Esophagus (tissue), 2 donors: ENCODE data around the gene NPEPL1. TPM values are rescaled to one million over a fixed set of nuclear protein-coding genes. Genes with fewer than 3 reads are reported as not detected.

Source experiments
- H3K27ac ChIP-seq, 2 donors: one replicate each; pipeline ENCODE4 v1.5.1; 2013; ENCODE audit warnings: low read depth in 2 of 2, mild to moderate bottlenecking in 2 of 2, inconsistent platforms in 1 of 2, low read length in 1 of 2, moderate library complexity in 1 of 2
- H3K27me3 ChIP-seq, 2 donors: one replicate each; pipeline ENCODE4 v1.6.1; 2013; ENCODE audit warnings: low read length in 2 of 2, control low read depth in 1 of 2, mild to moderate bottlenecking in 1 of 2; ENCODE audit not compliant: insufficient read depth in 2 of 2, control insufficient read depth in 1 of 2
- H3K36me3 ChIP-seq, 2 donors: one replicate each; pipeline ENCODE4 v1.6.1; 2013; ENCODE audit warnings: low read length in 1 of 2; ENCODE audit not compliant: control insufficient read depth in 2 of 2, insufficient read depth in 2 of 2
- H3K4me1 ChIP-seq, 2 donors: one replicate each; pipeline ENCODE4 v1.6.1; 2013; ENCODE audit warnings: low read length in 1 of 2; ENCODE audit not compliant: control insufficient read depth in 2 of 2, insufficient read depth in 2 of 2
- H3K4me3 ChIP-seq, 2 donors: one replicate each; pipeline ENCODE4 v1.5.1; 2013; ENCODE audit warnings: low read length in 2 of 2, mild to moderate bottlenecking in 2 of 2, low read depth in 1 of 2, moderate library complexity in 1 of 2
- H3K9me3 ChIP-seq, 2 donors: one replicate each; pipeline ENCODE4 v1.6.1; 2013; ENCODE audit warnings: mild to moderate bottlenecking in 2 of 2, low read depth in 1 of 2, low read length in 1 of 2, moderate library complexity in 1 of 2; ENCODE audit not compliant: control insufficient read depth in 2 of 2, insufficient read depth in 1 of 2
- WGBS, 2 donors: extraction: QIAGEN DNeasy Blood & Tissue Kit; methylation state at CpG; one replicate each; pipeline ENCODE4 v1.1.7; 2013; 5-methylcytosine and 5-hydroxymethylcytosine counted together
- polyA plus RNA-seq, 2 donors: library from polyadenylated mRNA; stranded (reverse); fragments of 200-250 nt; gene quantifications; one replicate each; pipeline ENCODE4 v1.2.3, GENCODE V29; 2013
- donor health status: healthy with polysubstance abuse.
- donor health status: Bipolar disorder and iron deficiency.

NPEPL1 gene
- polyA plus RNA-seq, 2 donors: 33.2 to 42.7 TPM

DNA sequence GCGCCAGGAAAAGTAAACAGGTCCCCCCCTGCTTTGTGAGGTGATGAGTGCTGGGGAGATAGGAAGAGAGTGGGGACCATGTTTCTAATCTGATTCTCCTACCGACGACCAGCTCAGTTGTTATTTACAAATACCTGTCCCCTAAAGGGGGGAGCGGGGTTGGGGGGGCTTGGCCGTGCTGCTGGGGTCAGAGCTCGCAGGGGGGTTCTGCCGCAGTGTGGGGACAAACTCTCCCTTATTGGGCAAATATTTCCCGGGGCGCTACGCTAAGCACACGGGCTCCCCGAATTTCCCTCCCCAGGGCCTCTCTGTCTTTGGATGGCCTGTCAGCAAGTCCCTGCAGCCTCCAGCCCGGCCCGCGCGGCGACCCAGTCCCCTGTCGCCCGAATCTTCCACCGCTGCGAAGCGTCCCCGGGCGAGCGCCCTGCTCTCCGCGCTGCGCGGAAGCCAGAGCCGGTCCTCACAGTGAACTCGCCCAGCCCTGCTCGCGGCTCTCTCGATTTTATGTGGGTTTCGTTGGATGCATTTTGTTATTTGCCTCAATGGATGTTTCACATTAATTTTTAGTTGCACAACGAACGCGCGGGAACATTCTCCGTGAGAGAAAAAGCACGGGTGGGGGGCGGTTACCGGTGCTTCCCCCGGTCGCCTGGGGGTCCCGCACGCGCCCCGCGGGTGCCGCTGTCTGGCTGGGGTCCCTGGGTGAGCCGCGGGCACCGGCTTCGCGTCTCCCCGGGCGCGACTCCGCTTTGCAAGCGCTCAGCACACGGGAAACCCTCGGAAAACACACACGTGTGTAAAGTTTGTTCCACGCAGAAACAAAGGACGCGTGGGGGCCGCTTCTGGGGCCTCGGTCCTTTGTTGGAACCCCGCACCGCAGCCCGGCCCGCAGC lies 43.1 kb upstream of the NPEPL1 start:
- peak overlapping the region; percentile 49 to 91 for H3K4me3 ChIP-seq
- peak overlapping the region; percentile 92 to 99 for H3K27ac ChIP-seq
- no peaks in the 10 kb centered on the region for H3K9me3 ChIP-seq
- H3K36me3 ChIP-seq: no peaks in the 10 kb centered on the region
- no peaks in the 10 kb centered on the region for H3K27me3 ChIP-seq
- H3K4me1 ChIP-seq: peaks cover 0 to 7% of the 10 kb centered on the region in 2 donors
- 12 to 20% methylated on average over 73 of the region's 73 CpGs for WGBS, 2 donors

DNA sequence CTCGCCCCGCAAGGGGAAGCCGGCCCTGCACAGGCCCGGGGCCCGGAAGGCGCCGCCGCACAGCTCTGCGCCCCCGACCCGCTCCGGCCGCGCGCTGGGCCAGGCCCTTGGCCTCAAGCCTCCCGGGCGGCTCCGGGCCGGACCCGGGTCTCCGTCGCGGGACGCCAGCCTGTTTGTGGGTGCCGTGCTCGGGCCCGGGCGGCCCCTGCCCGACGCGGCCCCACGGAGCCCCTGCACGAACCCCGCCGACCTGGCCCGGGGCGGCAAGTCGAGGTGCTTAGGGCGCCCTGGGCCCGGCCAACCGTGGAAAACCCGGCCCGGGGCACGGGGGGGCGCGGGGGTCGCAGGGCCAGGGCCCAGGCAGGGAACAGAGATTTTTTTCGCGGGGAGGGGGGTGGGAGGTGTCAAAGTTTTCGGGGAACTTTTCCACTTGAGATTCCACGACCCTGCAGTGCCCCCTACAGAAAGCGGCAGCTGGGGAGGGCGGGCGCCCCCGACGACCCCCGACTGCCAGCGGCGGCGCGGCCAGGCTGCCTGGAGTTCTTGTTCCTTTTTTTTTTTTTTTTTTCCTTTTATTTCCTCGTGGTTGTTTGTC lies 42.3 kb upstream of the NPEPL1 start:
- H3K36me3 ChIP-seq: no peaks in the 10 kb centered on the region
- no peaks in the 10 kb centered on the region for H3K27me3 ChIP-seq
- H3K4me3 ChIP-seq: peak overlapping the region; percentile 49 to 91
- H3K9me3 ChIP-seq: no peaks in the 10 kb centered on the region
- peaks cover 0 to 6% of the 10 kb centered on the region in 2 donors for H3K4me1 ChIP-seq
- 1% methylated on average over 49 to 62 of the region's 62 CpGs for WGBS, 2 donors
- H3K27ac ChIP-seq: peak overlapping the region; percentile 92 to 99

DNA sequence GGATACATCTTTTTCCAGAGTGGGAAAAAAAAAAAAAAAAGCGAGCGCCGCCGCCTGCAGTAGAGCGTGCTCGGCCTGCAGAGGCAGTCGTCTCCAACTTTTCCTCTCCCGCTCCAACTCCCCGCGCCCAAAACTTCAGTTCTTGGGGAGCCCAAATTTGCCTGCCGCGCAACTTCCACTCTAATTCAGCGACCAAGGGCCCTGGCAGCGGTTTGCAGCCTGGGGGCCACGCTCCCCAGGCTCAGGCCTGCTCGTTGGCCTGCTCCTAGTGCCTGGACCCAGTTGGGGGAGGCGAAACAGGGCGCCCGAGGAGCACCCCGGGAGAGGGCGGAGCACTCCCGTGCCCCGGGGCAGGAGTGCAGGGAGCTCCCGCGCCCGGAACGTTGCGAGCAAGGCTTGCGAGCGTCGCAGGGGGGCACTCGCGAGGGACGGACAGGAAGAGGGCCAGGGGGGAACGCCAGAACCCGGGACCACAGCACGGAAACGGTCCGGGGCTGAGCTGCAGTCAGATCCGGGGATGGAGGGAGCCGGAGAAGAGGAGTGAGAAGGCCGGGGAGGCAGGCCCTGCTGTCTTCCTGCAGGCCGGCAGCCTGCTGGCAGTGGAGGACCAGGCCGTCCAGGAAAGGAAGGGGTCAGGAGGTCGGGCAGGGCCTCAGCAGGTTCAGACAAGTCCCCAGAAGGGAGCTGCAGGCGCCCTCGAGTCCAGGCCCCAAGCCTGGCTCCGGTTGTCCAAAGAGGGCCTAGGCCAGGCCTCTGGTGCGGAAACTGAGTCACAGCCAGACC lies 41.6 kb upstream of the NPEPL1 start, which contains the start of gene STX16:
STX16 (plus strand) TSS at position 508 of the 783 bp plus-strand sequence. CDS start 724 bp downstream, outside the sequence.
- H3K27ac ChIP-seq: peak within 1 kb of the TSS; percentile 92 to 99
- peak within 1 kb of the TSS; percentile 84 to 91 for H3K4me3 ChIP-seq
- H3K36me3 ChIP-seq: no peaks in the 10 kb centered on the region
- H3K4me1 ChIP-seq: peaks cover 0 to 1% of the 10 kb centered on the region in 2 donors
- H3K27me3 ChIP-seq: no peaks in the 10 kb centered on the region
- H3K9me3 ChIP-seq: no peaks in the 10 kb centered on the region
- 0% methylated on average over 49 of the region's 49 CpGs for WGBS, 2 donors

DNA sequence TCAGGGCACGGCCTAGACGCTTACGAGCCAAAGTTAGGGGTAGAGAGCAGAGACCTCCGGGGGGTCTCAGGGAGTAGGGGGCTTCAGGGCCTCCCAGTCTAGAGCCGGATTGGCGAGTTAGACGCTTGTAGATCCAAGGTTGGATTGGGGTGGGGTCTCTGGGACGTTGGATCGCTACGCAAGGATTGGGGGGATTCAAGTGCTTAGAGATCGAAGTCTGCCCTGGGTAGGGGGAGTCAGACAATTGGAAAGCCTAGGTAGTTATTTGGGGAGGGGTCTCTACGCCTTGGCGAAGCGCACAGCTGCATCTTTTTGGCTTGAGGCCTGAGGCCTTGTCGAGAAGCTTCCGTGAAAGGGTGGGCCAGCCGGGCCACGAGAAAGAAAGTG lies 41.0 kb upstream of the NPEPL1 start:
- WGBS, 2 donors: 0% methylated on average over 18 of the region's 18 CpGs

DNA sequence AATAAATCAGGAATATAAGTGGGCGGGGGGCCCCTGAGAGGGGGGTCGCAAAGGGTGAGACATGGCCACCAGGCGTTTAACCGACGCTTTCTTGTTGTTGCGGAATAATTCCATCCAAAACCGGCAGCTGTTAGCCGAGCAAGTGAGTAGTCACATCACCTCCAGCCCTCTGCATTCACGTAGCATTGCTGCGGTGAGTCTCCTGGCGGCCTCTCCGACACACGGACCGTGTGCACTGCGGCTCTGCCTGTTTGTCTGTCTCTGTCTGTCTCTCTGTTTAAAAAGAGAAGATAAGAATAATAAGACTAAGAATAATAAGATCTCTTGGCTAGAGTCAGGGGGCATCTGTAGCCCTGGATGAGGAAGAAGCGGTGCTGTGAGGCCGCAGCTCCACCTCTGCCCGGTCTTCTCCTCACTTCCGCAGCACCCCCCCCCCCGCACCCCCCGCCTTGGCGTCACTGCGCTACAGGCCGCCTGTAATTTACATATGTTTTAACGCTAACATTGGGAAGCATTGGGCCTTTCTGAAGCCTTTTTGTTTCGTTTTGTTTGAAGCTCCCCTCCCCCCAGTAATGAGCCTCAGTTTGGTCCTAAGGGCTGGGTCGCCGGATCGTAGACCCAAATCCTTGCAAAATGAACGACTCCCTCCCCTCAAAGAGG lies 40.5 kb upstream of the NPEPL1 start:
- 0 to 1% methylated on average over 29 to 30 of the region's 30 CpGs for WGBS, 2 donors

More for the DNA sequence above, 41.0 kb upstream of the NPEPL1 start:
- H3K27ac ChIP-seq: peak overlapping the region; percentile 92 to 99
- no peaks in the 10 kb centered on the region for H3K9me3 ChIP-seq
- peak overlapping the region; percentile 84 to 91 for H3K4me3 ChIP-seq
- no peaks in the 10 kb centered on the region for H3K4me1 ChIP-seq
- H3K27me3 ChIP-seq: no peaks in the 10 kb centered on the region
- H3K36me3 ChIP-seq: no peaks in the 10 kb centered on the region

DNA sequence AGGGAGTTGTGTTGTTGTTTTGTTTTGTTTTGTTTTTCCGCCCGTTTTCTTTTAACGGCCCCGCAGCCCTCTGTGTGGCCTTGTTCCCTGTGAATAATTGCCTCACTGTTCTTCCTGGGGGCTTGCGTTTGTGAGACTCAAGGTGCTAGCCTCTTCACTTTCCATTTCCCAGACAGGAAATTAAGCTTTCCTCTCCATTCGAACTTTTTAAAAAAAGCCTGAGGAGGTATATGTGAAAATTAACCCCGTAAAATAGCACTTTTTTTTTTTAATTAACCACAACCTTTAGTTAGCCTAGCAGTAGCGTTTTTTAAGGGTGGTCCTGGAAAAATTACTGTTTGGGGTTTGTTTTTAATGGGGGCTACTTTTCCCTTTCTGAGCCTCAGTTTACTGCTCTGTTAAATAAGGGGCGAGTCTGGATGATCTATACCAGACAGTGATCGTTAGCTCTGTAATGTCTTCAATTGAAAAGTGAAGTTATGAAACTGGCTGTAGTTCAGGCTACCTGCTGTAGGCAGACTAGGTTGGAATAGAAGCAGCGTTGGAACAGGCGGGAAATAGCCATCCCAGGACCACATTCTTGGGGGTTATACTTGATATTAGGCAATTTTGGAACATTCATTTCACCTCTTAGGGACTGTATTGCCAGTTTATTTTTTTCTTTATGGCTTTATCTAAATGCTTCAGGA lies 39.9 kb upstream of the NPEPL1 start:
- Histone ChIP-seq H3K4me1 (no peaks in the 10 kb centered on the region), H3K27me3 (no peaks in the 10 kb centered on the region), H3K27ac (peak overlapping the region; percentile 92 to 99), H3K36me3 (no peaks in the 10 kb centered on the region), H3K4me3 (peak overlapping the region; percentile 84 to 91), H3K9me3 (no peaks in the 10 kb centered on the region)
- 5 to 8% methylated on average over 12 of the region's 12 CpGs for WGBS, 2 donors

More for the DNA sequence above, 40.5 kb upstream of the NPEPL1 start:
- Histone ChIP-seq H3K27ac (peak overlapping the region; percentile 92 to 99), H3K27me3 (no peaks in the 10 kb centered on the region), H3K36me3 (no peaks in the 10 kb centered on the region), H3K9me3 (no peaks in the 10 kb centered on the region), H3K4me1 (no peaks in the 10 kb centered on the region), H3K4me3 (peak overlapping the region; percentile 84 to 91)

DNA sequence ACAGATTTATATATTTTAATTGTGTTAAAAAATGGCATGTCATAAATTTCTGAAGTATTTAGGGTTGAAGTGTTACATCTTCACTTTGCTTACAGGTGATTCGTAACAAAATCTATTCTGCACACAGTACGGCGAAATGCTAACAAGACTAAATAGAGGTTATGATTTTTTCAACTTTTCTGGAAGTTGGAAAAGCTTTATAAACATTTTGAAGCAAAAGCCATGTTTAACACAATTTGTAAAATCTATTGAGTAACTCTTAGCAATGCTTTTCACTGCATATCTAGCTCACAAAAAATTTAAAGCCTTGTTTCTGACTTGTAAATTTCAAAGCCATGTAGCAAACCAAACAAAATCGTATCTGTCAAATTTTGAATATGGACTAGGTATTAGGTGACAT lies 38.3 kb upstream of the NPEPL1 start:
- Histone ChIP-seq H3K4me3 (no peak overlapping the region), H3K4me1 (no peaks in the 10 kb centered on the region), H3K9me3 (no peaks in the 10 kb centered on the region), H3K27me3 (no peaks in the 10 kb centered on the region), H3K27ac (no peak overlapping the region), H3K36me3 (no peaks in the 10 kb centered on the region)
- WGBS, 2 donors: 78 to 82% methylated on average over 4 of the region's 4 CpGs

DNA sequence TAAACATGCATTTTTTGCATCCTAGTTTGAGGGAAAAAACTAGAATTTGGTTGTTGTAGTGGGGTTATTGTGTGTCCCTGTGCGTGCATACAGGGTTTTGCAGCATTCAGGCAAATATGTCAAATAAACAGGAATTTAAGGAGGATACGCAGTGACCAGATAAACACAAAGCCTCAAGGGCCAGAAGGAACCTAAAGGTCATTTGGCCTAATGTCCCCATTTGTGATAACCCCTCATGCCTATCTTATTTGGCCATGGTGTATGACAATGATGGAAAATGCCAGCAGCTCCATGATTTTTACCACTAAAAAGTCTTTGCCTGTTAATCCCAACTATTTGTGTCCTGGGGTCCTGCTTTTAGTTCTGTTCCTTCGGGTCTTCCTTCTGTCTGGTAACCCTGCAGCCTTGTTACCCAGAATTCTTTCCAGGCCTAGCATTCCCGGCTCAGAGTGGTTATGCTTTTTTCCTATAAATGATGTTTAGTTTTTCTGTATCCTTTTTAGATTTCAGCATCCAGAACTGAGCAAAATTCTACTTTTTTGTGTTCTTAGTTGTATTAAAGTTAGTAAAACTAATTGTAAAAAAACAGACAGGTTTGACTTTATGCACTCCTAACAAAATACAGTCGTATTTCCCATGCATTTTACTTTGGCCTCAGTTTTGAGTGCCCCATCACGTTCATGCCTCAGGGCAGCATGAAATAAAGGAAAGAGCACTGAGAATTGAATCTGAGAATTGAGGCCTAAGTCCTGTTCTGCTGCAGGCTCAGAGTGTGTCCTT lies 37.1 kb upstream of the NPEPL1 start:
- Histone ChIP-seq H3K9me3 (no peaks in the 10 kb centered on the region), H3K36me3 (no peaks in the 10 kb centered on the region), H3K4me3 (no peak overlapping the region), H3K27ac (no peak overlapping the region), H3K27me3 (no peaks in the 10 kb centered on the region), H3K4me1 (no peaks in the 10 kb centered on the region)
- WGBS, 2 donors: 55 to 58% methylated on average over 6 of the region's 6 CpGs
